Stimulated activated CD4-positive, alpha-beta T cell treated with anti-CD3 and anti-CD28 coated beads, Interleukin-4, amount 100 ng/mL, for 1 hour (primary cell): Measurements from ENCODE around the gene S1PR2.
"Not testable (repeated sequence)": the region's sequence is repeated elsewhere in the genome, so short reads cannot be mapped to it uniquely, and the experiment has no call there.

ENCODE experiments used
- DNase-seq: peaks from one replicate; pipeline ENCODE4 v3.0.0-alpha.2; 2020

Gene S1PR2

DNA sequence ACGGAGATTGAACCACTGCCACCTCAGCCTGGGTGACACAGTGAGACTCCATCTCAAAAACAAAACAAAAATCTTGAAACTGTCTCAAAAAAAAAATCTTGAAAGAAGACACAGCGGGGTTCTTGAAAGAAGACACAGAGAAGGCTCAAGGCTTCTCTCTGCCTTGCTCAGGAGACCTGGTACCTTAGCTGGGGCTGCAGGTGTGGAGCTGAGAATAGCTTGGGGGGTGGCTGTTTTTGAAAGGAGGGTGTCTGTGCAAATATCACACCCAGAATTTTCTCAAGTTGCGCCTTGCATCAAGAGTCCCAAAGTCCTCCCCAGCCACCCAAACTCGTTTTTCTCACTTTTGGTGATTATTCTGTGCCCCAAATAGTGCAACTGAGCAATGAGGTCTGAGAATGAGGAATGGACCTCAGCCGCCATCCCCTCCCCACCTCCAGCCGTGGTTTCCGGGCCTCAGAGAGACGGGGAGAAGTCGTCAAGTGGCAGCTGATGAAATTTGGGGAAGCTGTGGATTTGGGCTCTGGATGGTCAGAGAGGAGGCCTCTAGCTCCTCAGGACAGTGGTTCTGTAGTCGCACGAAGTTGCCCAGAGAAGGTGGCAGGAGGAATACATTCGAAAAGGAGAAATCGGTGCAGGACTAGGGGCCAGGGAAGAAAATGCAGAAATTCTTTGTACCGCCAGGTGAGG, 8.8 kb downstream of the S1PR2 start:
- DNase-seq, result no peak

DNA sequence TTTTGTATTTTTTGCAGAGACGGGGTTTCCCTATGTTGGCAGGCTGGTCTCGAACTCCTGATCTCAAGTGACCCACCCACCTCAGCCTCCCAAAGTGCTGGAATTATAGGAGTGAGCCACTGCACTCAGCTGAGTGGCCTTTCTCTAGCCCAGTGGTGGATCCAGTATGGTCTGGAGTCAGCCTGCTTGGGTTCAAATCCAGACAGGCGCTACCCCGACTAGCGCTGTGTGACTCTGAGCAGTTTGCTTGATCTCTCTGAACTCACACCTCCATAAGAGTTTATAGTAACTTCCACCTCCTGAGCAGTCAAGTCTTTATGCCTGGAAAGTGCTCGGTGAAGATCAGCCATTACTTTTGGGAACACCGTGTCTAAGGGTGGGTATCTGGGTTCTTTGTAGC, 10.4 kb downstream of the S1PR2 start:
- no peak for DNase-seq

DNA sequence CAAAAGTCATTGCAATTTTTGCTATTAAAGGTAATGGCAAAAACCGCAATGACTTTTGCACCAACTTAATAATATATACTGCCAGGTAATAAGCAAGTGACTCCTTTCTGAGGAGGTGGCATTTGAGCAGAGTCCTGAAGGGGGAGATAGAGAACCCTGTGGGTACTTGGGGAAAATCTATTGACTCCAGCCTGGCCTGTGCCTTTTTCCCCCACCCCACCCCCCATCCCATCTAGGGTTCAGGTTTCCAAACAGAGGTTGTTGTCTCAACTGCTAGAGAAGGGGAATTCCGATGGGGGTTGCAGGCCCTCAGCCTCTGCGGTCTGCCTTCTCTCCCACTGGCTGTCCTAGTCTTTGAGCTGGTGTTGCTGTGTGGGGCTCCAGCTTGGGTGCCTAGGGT, 11.5 kb downstream of the S1PR2 start:
- DNase-seq, result peak; percentile 20

DNA sequence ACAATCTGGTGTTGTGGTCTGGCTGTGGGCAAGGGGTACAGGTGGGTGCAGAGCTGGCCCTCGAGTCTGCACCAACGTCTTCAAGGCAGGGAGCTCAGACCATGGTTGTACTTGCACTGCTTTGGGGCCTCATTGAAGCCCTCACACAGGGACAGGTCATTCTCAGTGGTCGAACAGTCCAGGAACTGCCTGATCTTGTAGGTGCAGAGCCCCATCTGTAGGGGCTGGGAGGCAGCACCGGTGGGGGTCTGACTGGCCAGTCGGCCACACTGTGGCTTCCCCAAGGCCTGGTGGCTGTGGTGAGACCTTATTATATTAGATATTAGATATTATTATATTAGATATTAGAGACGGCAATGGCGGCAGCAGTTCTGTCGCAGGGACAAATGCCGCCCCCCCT, 14.0 kb downstream of the S1PR2 start:
- DNase-seq, result no peak

DNA sequence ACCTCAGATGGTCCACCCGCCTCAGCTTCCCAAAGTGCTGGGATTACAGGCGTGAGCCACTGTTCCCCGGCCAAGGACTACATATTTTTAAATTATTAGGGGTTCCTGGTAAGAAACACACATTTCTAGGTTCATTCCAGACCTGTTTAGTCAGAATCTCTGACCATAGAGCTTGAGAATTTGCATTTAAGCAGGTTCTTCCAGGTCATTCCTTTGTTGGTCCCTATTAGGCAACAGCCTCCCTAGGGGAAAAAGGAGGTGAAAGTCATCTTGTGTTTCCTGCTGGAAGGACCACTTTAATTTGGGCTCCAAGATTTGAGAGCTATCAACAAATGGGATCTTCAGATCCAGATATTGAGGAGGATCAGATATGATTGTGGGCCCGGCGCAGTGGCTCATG, 16.3 kb downstream of the S1PR2 start:
- no peak for DNase-seq

DNA sequence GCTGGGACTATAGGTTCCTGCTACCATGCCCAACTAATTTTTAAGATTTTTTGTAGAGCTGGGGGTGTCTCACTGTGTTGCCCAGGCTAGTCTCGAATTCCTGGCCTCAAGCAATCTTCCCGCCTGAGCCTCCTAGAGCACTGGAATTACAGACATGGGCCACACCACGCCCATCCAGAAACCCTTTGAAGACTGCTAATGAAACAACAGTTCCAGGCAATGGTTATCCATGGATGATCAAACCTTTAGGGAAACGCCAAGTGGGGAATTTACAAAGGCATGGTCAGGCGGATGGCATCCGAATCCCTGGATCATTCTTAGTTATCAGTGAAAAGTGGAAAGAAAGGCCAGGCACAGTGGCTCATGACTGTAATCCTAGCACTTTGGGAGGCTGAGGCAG, 19.4 kb downstream of the S1PR2 start:
- no peak for DNase-seq

DNA sequence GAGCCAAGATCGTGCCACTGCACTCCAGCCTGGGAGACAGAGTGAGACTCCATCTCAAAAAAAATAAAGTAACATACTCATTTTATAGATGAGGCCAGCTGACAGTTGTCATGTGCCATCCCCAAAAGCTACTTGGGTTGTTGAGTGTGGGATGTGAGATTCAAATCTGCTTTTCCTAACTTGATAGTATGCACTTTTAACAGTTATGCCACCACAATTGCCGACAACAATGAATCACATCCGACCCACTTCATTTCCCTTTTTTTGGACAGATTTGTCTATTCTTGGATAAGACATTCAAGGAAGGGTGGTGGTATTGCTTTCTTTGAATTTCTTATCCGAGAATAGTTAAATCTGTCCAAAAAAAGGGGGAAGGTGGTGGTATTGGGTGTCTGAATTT, 20.1 kb downstream of the S1PR2 start:
- DNase-seq, result no peak

DNA sequence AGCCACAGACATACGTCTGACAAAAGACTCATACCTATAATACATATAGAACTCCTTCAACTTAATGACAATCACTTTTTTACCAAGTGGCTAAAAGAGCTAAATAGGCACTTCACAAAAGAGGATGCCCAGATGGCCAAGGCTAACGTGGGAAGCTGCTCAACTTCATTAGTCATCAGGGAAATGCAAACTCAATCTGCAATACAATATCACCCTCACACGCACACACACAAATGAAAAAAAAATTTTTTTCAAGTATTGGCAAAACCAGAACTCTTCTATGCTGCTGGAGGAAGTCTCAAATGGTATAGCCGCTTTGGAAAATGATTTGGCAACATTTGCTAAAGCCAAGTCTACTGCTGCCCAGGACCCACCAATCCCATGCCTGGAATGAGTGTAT, 21.8 kb downstream of the S1PR2 start:
- DNase-seq, result no peak

DNA sequence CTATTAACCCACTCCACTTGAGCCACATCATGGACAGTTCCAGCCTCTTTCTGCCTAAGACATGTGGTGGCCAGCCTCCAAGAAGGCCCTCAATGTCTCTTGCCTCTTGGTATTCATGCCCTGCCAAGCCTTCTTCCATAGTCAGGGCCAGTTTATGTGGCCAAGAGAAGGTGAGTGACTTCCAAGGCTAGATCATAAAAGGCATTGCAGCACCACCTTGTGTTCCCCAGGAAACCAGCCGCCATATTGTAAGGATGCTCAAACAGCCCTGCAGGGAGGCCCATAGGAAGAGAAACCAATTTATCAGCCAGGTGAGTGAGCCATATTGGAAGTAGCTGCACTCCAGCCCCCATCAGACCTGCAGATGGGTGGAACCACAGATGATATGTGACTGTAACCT, 24.1 kb downstream of the S1PR2 start:
- no peak for DNase-seq

DNA sequence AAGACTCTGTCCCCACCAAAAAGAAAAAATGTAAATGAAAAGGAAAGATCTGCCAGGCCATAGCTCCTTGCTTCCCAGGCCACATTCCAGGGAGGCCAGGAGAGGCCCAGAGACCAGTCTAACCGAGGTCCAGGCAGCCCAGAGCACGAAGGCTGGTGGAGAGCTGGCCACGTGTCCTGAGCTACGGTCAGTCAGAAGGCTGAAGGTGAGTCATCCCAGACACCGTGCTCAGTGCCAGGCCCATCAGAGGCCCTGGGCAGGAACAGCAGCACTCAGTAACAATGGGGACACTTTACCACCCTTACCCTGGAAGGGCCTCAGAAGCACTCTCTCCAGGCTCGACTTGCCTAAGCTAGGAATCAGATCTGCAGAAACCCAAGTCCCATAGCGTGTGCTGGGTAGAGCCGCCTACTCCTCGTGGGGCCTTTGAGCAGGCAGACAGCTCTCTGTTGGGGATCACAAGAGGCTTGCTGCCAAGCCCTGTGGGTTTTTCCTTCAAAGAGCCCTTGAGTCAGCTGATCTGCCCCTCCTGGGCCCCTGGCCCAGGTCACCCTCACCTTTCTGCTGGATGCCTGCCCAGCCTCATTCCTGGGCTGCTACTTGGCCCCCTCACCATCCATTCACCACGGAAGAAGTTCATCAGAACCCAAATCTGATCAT, 24.8 kb downstream of the S1PR2 start:
- no peak for DNase-seq

DNA sequence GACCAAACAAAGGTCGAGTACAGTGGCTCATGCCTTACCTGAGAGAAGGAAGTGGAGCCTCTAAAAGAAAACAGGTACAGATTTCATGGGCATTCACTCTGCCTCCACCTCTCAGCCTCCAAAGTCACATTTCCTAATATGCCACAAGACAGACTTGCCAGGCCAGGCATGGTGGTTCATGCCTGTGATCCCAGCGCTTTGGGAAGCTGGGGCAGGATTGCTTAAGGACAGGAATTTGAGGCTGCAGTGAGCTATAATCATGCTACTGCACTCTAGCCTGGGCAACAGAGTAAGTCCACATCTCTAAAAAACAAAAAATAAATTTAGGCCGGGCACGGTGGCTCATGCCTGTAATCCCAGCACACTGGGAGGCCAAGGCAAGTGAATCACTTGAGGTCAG, 25.5 kb downstream of the S1PR2 start:
- DNase-seq, result no peak

DNA sequence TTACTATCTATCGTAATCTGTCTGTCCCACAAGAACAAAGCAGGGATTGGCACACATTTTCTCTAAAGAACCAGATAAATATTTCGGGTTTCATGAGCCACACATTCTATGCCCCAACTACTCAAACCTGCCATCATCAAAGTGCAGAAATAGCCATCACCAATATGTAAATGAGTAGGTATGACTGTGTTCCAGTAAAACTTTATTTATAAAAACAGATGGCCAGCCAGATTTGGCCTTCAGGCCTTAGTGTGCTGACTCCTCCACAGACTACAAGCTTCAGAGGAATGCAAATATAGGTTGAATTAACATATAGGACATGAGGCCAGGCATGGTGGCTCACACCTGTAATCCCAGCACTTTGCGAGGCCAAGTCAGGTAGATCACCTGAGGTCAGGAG, 27.4 kb downstream of the S1PR2 start:
- no peak for DNase-seq

DNA sequence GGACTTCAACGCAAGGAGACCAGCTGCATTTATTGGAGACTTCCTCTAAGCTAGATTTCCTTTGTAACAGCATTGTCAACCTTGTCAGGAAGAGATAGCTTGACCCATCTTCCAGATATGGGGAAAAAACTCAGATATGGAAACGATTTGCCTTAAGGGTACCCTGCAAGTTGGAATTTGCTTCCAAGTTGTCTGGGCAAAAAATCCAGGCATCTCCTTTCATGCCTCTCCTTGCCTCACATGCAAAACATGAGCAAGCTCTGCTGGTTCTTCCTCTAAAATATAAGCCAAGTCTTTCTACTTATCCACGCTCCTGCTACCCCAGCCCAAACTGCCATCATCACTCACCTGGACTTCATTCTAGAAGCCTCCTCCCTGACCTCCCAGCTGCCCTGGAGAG, 30.0 kb downstream of the S1PR2 start:
- no peak for DNase-seq

DNA sequence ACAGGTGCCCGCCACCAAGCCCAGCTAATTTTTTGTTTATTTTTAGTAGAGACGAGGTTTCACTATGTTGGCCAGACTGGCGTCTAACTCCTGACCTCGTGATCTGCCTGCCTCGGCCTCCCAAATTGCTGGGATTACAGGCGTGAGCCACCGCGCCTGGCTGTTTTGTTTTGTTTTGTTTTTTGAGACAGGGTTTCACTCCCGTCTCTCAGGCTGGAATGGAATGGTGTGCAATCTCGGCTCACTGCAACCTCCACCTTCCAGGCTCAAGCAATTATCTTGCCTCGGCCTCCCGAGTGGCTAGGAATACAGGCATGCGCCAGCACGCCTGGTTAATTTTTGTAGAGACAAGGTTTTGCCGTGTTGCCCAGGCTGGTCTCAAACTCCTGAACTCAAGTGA, 31.0 kb downstream of the S1PR2 start:
- not testable (repeated sequence) for DNase-seq

DNA sequence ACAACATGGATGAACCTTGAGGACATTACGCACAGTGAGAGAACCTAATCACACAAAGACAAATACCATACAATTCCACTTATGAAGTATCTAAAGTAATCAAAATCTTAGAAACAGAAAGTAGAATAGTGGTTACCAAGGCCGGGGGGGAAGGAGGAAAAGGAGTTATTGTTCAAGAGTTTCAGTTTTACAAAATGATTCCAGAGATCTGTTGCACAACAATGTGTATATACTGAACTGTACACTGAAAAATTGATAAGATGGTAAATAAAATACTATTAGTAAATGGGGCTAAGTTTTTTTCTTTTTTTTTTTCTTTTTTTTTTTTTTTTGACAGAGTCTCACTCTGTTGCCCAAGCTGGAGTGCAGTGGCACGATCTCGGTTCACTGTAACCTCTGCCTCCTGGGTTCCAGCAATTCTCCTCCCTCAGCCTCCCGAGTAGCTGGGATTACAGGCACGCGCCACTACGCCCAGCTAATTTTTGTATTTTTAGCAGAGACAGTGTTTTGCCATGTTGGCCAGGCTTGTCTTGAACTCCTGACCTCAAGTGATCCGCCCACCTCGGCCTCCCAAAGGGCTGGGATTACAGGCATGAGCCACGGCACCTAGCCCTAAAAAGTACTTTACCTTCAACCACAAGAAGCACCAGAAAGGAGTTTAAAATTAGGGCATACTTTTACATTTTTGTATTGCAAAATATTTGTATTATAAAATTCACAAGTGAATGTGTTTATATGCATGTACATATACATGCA, 32.1 kb downstream of the S1PR2 start:
- DNase-seq, result not testable (repeated sequence)

DNA sequence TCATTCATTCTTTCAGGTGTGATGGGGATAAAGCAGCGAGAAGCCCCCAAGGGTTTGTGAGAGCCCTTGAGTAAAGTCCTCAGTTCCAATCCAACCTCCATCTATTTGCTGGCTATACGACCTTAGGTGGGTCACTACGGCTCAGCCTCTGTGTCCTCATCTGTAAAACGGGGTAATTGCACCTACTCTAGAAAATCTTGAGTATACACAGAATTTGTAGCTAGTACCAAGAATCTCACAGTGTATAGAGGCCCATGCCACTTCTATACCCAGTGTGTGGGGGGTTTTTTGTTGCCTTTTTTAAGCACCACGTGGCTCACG, 36.0 kb downstream of the S1PR2 start:
- DNase-seq, result no peak

DNA sequence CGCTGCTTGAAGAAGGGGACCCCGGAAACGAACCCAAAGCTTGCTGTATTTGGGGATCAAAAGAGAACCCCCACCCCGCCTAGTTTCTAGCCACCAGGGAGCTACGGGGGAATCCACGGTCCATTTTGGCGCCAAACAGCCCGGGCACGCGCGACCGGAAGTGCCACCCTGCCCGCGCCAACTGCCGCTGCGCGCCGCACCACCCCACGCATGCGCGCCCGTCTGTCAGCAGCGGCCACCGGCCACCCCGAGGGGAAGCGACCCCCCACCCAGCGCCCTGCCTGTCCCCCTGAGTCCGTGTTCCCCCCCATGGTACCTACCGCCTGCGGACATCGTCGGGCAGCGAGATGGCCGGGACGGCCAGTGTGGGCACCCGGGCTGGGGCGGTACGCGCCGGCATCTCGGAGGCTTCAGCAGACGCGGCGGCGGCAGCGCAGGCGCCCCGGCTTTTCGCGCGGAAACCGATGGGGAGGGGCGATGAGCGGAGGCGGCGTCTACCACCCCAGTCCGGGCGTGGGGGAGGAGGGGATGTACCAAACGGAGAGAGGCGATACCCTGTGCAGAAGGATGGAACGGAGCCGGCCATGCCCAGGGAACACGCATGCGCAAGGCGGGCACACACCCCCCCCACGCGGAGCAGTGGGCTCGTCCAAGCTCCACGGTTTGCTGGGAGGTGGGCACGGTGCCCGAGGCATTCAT, 36.5 kb downstream of the S1PR2 start, which contains the start of gene DNMT1:
DNMT1 (minus strand) TSS at position 454 of the 699 bp plus-strand sequence; CDS start at position 400, 54 bp downstream.
- DNase-seq, result peak; percentile 97

DNA sequence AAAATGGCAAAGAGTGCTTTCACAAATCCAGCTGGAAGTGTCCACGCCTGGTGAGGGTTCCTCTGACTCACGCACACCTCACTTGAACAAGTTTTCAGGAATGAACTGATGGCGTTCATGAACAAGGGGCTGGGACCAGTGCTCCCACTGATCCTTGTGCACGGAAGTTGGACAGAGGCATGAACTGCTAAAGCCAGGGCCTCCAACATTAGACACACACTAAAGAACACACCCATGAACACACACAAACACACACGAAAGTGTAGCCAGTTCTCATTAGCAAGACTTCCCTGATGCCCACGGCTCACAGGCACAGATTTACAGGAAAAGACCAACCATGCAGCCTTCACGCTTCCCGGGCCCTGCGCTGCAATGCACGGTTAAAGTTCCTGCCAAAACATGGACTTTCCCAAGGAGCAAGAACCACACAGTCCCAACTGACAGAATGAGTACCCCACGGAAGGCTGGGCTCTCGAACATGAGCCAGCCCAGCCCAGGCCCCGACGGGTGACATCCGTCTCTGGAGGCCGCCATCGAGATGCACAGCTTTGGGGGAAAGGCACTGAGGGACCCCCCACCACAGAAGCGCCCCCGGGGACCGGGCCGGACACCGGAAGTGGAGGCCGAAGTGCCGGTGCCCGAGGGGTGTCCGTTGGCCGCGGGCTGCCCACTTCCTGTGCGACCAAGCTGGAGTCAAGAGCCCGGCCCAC, 37.2 kb downstream of the S1PR2 start:
- DNase-seq, result no peak

DNA sequence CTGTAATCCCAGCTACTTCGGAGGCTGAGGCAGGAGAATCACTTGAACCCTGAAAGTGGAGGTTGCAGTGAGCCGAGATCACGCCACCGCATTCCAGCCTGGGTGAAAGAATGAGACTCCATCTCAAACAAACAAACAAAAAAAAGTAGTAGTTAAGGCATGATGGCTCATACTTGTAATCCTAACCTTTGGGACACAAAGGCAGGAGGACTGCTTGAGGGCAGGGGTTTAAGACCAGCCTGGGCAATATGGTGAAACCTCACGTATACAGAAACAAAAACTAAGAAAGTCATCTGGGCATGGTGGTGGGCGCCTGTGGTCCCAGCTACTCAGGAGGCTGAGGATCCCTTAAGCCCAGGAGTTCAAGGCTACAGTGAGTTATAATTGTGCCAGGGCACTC, 38.2 kb downstream of the S1PR2 start:
- no peak for DNase-seq

DNA sequence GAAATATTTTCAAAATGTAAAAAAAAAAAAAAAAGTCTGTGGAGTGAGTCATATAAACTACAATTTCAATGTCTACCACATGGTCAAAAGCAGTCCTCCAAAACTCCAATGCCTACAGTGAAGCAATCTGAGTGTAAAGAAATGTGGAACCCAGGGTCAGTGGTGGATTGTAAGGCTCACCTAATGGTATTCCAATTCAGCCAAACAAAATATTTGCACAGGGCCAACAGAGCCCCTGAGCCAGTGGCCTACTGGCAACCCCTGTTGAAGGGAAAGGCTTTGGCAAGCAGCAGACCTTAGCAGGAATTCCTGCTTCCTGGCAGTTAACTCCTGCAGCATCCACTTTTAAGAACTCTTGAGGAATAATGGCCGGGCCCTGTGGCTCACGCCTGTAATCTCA, 39.8 kb downstream of the S1PR2 start:
- DNase-seq, result no peak

DNA sequence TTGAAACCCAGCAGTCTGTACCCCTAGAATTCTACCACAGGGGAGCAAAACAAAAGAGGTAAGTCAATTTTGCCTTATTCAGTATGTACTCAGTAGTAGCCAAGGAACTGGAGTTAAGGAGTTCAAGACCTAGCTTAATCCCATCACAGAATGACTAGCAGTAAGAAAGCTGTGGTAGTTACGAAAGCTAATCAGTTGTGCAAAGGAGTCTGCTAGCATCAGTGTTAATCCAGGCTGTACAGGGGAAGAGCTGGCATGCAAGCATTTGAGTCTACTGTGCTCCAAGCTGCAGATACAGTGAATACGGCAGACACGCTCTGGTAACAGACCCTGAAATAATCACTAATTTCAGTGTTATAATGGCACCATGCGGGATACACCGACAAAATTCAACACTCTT, 41.1 kb downstream of the S1PR2 start:
- DNase-seq, result no peak

DNA sequence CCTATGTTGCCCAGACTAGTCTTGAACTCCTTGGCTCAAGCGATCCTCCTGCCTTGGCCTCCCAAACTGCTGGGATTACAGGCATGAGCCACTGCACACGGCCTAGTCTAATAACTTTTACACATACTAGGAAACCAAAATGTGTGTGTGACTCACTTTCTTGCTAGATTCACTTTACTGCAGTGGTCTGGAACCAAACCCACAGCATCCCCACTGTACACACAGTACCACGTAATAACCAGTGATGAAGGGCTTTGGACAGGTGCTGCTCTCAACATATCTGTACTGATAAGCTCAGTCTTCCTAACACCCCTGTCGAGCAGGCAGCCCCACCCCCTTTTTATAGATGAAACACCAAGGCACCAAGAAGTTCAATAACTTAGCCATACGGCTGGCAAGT, 41.5 kb downstream of the S1PR2 start:
- no peak for DNase-seq

DNA sequence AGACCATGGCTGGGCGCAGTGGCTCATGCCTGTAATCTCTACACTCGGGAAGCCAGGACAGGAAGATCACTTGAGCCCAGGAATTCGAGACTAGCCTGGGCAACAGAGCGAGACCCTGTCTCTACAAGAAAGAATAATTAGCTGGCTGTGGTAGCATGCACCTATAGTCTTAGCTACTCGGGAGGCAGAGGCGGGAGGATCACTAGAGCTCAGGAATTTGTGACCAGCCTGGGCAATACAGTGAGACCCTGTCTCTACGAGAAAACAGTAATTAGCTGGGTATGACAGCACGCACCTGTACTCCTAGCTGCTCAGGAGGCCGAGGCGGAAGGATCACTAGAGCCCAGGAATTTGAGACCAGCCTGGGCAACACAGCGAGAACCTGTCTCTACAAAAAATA, 43.8 kb downstream of the S1PR2 start:
- no peak for DNase-seq
